Measurements from ENCODE around the gene FOLR2.
A peak's percentile ranks its signal among the peaks of the same experiment; 100 is the strongest.
"Not testable (repeated sequence)": the region's sequence is repeated elsewhere in the genome, so short reads cannot be mapped to it uniquely, and the experiment has no call there.

FOLR2 gene

GRCh38 chr11:72206794-72207193 is 9.8 kb upstream of the FOLR2 start:
- not testable (repeated sequence) for DNase-seq (ENCODE audit: low spot score)

- DNase-seq (ENCODE audit: low spot score) = no peak
Observed at GRCh38 chr11:72208281-72208680, 8.3 kb upstream of the FOLR2 start.

DNA sequence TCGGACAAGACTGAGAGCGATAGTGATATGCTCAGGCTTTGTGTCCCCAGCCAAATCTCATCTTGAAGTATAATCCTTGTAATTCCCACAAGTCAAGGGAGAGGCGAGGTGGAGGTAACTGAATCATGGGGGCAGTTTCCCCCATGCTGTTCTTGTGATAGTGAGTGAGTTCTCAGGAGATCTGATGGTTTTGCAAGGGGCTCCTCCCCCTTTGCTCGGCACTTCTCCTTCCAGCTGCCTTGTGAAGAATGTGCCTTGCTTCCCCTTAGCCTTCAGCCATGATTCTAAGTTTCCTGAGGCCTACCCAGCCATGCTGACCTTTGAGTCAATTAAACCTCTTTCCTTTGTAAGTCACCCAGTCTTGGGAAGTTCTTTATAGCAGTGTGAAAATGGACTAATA is 7.5 kb upstream of the FOLR2 start:
- DNase-seq (ENCODE audit: low spot score) = no peak

DNA sequence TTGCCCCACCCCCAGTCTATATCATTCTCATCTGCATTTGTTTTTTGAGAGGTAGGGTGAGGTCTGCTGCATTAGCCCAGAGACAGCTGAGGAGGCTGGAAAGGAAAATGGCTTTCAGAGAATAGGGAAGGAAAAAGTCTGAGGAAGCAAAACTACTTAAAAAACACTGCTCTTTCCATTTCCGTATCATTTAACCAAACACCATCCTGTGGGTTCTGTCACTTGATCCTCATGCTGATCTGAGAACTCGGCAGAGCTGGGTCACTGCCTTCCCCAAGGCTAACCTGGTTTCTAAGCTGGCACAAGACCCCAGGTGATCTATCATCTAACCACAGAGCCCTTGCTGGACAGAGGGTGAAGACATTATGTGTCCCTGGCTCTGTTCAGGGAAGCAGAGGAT is 1.2 kb downstream of the FOLR2 start:
- DNase-seq (ENCODE audit: low spot score) = no peak

DNA sequence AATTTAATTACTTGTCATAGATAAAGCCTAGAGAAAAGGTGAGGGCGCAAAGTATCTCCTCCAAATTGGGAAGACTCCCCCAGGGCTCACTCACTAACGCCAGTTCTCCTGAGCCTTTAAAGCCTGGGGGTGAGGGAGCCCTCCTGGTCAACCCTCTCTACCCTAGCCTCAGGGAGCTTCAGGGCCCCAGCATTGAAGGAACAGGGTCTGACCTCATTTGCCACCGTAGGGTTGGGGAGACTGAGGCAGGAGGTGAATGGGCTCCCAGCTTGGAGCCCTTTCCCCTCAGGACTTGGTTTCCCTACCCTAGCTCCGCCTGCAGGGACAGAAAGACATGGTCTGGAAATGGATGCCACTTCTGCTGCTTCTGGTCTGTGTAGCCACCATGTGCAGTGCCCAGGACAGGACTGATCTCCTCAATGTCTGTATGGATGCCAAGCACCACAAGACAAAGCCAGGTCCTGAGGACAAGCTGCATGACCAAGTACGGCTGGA is 1.7 kb downstream of the FOLR2 start:
- DNase-seq (ENCODE audit: low spot score) = no peak

- no peak for DNase-seq (ENCODE audit: low spot score)
Observed at GRCh38 chr11:72220696-72221363, 4.2 kb downstream of the FOLR2 start.

DNA sequence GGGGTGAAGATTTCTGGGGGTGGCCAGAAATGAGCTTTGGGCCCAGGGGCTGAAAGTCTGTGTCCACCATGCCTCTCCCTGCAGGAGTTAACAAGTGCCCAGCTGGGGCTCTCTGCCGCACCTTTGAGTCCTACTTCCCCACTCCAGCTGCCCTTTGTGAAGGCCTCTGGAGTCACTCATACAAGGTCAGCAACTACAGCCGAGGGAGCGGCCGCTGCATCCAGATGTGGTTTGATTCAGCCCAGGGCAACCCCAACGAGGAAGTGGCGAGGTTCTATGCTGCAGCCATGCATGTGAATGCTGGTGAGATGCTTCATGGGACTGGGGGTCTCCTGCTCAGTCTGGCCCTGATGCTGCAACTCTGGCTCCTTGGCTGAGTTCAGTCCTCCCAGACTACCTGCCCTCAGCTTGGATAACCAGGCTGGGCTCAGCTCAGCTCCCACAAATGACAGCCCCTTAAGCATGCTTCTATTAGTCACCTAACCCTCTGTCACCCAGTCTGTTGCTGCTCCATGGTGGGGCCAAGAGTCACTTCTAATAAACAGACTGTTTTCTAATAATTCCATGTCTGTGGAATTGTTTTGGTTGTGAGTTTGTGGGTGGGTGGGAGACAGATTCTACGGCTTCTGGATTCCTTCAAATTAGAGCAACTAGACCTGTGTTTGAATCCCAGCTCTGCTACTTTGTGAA is 4.9 kb downstream of the FOLR2 start:
- no peak for DNase-seq (ENCODE audit: low spot score)

DNA sequence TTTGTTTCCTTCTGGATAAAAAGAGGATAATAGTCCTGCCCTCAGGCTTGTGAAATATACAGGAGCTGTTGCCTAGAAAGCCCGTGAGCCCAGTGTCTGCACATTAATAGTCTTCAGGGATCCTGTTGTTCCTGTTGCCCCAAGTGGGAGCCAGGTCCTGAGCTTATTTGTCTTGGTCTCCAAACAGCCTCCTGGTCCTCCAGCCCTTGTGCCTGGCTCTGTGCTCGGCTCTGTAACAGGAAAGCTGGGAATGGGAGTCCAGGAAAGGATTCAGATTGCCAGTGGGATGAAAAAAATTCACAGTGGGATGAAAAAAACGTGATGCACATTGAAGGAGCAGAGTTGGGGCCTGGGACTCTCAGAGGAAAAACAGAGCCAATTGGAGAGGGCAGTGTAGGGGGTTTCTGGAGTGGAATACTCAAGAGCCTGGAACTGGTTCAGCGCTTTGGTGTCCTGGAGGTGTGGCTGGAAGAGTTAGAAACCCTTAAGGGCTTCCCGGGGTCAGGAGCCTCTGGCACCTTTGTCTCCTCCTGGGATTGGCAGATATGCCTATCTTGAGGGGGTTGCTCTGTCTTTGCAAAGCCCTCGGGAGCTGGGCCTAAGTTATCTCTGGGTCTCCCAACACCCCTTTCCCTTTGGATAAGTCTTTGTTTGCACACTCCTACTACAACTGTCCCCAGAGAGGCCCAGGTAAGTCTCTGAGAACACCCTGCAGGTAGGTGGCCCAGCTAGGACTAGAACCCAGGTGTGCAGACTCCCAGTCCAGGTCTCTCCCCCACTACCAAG is 5.7 kb downstream of the FOLR2 start:
- no peak for DNase-seq (ENCODE audit: low spot score)

- DNase-seq (ENCODE audit: low spot score) = peak; percentile 86
Observed at GRCh38 chr11:72222907-72223614, 6.5 kb downstream of the FOLR2 start.

DNA sequence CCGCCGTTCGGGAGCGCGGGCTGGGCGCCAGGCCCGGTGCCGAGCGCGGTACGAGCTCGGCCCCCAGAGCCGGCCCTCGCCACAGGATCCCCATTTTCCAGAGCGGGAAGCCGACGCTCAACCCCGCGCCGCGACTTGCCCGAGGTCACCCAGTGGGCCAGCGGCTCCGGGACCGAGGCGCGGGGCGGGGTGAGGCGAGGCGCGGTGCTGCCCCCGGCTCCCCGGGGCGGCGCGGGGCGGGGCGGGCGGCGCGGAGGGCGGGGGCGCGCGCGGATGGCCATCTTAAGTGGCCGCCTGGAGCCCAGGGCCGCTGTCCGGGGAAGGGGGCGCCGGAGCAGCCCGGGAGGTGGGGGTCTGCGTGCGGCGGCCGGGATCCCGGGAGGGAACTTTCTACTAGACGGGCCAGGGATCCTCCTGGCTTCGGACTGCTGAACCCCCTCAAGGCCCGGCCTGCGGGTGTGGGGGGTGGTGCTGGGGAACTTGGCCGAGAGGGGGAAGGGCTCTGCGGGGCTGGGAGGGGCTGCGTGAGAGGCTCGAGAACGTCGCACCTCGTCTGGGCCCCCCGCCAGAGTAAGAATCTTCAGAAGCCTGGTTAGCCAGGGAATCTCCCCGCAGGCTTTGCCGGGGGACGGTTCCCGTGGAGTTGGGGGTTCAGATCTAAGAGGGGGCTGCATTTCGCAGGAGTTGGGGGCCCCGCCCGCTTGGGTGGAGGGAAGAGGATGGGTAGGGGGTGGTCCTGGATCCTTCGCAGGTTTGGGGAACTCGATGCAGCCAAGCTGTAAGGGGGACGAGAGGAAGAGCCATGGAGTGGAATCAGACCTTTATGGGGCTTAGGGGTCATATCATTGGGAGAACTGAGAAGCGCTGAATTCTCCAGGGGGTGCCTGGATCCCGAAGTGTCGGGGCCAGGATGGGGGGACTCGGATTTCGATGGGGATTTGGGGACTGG is 7.3 kb downstream of the FOLR2 start:
- no peak for DNase-seq (ENCODE audit: low spot score)

DNA sequence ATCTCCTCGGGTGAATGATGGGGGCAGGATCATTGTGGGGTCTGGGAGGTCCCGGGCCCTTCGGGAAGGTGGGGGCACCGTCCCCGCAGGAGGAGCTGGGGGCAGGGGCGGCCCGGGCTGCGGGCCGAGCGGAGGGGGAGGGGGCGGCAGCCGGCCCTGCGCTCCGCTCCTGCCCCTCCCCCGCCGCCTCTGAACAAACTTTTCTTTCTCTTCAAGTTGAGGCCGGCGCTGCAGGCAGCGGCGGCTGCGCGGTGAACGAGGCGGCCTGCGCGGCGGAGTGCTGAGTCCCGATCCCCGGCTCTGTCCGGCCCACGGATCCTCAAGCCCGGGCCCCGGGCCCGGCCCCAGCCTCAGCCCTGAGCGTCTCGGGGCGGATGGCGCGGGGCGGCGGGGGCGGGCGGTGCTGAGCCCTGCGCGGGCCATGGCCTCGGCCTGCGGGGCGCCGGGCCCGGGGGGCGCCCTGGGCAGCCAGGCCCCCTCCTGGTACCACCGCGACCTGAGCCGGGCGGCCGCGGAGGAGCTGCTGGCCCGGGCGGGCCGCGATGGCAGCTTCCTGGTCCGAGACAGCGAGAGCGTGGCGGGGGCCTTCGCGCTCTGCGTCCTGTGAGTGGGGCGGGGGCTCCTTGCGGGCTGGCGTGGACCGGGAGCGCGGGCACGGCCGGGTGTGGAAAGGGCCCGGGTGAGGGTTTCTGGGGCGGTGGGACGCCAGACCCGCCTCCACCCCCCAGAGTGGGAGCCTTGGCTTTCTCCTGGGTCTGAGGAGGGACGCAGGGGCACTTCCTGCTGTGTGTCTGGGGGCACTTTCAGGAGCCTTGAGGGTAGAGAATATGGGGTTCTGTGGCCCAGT is 8.2 kb downstream of the FOLR2 start, which contains the start of gene INPPL1:
Gene INPPL1 (plus strand): TSS at position 204 of the 847 bp plus-strand sequence. CDS start 218 bp downstream, at position 422.
- DNase-seq (ENCODE audit: low spot score) = no peak

GRCh38 chr11:72225411-72225951 is 8.9 kb downstream of the FOLR2 start:
- no peak for DNase-seq (ENCODE audit: low spot score)

DNA sequence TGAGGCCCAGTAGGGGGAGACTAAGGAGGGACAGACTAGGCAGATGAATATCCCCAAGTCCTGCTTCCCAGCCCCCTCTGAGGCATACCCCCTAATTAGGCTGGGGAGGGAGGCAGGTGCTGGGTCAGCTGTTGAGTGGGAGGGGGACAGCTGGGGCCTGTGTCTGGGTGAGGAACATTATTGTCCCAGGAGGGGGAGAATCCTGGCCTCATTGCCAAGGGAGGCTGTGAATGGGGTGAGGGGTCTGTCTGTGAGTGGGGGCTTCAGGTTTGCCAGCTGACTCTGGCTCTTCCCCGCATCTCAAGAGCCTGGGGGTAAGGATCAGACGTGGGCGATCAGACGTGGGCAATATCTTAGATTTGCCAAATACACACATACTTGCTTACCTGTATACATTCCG is 10.1 kb downstream of the FOLR2 start:
- DNase-seq (ENCODE audit: low spot score) = no peak

GRCh38 chr11:72227316-72228228 is 11.0 kb downstream of the FOLR2 start:
- DNase-seq (ENCODE audit: low spot score) = no peak

GRCh38 chr11:72228229-72228843 is 11.7 kb downstream of the FOLR2 start:
- no peak for DNase-seq (ENCODE audit: low spot score)

DNA sequence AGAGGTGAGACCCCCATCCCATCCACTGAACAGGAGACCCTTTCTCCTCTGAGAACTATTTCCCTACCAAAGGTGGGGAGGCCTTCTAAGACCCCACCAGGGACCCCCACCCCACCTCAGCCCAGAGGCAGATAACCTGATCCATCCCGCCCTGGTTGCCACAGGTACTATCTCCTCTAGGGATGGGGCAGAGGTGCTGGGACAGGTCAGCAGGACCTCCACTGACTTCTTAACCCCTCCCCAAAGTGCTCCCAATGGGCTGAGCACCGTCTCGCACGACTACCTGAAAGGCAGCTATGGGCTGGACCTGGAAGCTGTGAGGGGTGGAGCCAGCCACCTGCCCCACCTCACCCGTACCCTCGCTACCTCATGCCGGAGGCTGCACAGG is 12.2 kb downstream of the FOLR2 start:
- no peak for DNase-seq (ENCODE audit: low spot score)

DNA sequence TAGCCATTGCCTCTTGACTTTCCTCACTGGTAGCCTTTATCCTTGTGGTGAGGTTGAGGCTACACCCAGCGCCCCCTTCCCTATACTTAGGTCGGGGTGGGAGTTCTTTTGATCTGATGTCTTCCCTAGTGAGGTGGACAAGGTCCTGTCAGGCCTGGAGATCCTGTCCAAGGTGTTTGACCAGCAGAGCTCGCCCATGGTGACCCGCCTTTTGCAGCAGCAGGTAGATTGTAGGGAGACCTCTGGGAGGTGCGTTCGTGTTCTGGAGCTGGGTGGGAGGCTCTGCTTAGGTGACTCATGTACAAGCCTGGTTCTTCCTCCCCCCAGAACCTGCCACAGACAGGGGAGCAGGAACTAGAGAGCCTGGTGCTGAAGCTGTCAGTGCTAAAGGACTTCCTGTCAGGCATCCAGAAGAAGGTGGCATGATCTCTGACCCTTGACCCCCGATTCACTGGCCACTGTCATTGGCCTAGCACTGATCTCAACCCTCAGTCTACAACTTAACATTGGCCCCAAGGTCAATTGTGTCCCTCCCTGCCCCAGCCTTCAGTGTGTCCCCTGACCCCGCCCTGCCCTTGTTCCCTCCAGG is 12.8 kb downstream of the FOLR2 start:
- DNase-seq (ENCODE audit: low spot score) = no peak
